Inflammatory macrophage treated with lipopolysaccharide for 4 hours (primary cell): ENCODE results near the gene SP9.
A peak's percentile ranks its signal among the peaks of the same experiment; 100 is the strongest.

Experiments
- DNase-seq: peaks from one replicate; pipeline ENCODE4 v3.0.0-alpha.2; 2020

SP9 gene

GRCh38 chr2:174333372-174334277 lies 1.1 kb upstream of the SP9 start:
- no peak for DNase-seq

DNA sequence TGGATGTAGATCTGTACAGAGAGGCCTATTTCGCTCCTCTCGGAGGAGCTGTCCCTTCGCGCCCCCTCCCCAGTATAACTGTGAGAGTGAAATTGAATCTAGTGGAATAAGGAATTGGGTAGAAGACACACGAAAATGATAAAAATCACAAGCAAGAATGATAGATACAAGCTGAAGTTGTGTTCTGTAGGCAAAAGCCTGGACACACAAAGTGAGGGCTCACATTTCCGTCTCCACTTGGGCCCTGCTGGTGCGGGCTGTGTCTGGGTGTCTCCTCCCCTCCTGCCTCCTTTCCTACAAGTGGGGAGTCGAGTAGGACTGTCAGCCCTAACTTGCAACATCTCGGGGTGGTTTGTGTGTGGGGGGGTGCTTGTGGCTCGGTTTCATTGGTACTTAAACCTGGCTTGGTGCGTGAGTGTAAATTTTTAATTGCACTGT lies 457 bp upstream of the SP9 start:
- no peak for DNase-seq

- no peak for DNase-seq
These were observed 667 bp downstream of the SP9 start for GRCh38 chr2:174335254-174335987.

DNA sequence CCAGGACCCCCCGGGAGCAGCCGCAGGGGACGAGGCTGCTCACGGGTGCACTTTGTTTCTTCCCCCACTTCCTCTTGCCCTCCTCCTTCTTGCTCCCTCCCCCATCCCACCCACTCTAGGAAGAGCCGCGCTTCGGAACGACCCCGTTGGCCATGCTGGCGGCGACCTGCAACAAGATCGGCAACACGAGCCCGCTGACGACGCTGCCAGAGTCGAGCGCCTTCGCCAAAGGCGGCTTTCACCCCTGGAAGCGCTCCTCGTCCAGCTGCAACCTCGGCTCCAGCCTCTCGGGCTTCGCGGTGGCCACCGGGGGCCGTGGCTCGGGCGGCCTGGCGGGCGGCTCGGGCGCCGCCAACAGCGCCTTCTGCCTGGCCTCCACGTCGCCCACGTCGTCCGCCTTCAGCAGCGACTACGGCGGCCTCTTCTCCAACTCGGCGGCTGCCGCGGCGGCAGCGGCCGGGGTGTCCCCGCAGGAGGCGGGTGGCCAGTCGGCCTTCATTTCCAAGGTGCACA lies 1.3 kb downstream of the SP9 start:
- DNase-seq: no peak

DNA sequence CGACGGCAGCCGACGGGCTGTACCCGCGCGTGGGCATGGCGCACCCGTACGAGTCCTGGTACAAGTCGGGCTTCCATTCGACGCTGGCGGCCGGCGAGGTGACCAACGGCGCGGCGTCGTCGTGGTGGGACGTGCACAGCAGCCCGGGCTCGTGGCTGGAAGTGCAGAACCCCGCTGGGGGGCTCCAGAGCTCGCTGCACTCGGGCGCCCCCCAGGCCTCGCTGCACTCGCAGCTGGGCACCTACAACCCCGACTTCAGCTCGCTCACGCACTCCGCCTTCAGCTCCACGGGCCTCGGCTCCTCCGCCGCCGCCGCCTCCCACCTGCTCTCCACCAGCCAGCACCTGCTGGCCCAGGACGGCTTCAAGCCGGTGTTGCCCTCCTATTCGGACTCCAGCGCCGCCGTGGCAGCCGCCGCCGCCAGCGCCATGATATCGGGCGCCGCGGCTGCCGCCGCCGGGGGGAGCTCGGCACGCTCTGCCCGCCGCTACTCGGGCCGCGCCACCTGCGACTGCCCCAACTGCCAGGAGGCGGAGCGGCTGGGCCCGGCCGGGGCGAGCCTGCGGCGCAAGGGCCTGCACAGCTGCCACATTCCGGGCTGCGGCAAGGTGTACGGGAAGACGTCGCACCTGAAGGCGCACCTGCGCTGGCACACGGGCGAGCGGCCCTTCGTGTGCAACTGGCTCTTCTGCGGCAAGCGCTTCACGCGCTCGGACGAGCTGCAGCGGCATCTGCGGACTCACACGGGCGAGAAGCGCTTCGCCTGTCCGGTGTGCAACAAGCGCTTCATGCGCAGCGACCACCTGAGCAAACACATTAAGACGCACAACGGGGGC lies 2.0 kb downstream of the SP9 start:
- DNase-seq: peak; percentile 39

DNA sequence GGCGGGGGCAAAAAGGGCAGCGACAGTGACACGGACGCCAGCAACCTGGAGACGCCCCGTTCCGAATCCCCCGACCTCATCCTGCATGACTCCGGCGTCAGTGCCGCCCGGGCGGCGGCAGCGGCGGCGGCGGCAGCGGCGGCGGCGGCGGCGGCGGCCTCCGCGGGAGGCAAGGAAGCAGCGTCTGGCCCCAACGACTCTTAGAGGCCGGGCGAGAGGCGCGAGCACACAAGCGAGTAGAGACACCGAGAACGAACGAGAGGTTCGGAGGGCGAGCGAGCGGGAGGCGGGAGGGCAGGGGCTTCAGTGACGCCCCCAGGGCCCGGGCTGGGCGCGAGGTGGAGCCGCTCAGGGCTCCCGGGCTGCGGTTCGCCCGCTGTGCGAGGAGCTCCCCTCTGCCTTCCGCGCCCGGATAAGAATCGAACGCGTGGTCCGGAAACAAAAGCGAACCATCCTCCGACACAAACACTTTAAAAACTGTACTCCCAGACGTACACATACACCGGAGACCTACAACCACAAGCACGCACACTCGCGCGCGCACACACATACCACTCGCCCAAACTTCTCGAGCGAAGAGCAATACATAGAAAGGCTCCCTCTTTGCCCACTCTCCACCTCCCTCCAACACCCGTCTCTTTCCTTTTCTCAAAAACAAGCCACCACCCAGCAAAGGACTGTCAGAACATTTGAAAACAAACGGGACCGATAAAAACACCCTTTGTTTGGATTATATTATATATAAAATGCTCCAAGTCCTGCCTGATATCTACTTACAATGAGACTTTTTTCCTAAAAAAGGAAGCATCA lies 2.8 kb downstream of the SP9 start:
- peak; percentile 48 for DNase-seq

GRCh38 chr2:174338147-174338605 lies 3.4 kb downstream of the SP9 start:
- DNase-seq: no peak

GRCh38 chr2:174338671-174339560 lies 4.2 kb downstream of the SP9 start:
- DNase-seq: no peak

GRCh38 chr2:174339561-174340399 lies 5.0 kb downstream of the SP9 start:
- DNase-seq: peak; percentile 45

GRCh38 chr2:174340400-174341292 lies 5.9 kb downstream of the SP9 start:
- DNase-seq: no peak

- DNase-seq: peak; percentile 82
These were observed 6.7 kb downstream of the SP9 start for GRCh38 chr2:174341293-174341994.

DNA sequence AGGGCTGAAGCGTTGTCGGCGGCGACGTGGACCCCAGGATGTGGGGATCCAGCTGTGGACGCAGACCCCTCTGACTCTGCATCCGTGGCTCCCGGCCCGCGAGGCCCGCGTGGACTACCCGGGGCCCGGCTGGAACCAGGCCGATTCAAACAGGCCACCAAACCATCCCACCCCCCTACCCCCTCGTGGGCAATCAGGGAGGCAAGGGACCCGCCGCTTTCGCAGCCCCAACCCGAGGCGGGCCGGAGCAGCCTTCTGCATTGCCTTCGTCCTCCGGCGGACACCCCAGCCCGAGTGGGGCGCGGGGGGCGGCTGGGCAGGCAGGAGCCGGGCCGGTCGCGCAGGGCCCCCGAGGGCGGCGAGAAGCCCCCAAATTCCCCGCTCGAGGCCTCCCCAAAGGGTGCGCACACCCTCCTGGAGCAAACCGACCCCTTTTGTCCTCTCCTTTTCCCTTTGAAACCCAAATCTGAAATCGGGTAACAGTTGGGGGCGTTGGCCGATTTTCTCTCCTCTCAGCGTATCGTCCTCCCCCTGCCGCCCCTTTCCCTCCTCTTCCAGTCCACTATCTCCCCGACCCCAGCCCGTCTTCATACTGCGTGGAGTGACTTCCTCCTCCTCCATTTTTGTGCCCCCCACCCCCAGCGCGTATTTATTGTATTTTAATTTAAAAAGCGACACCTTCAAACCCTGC lies 7.4 kb downstream of the SP9 start:
- DNase-seq: no peak

DNA sequence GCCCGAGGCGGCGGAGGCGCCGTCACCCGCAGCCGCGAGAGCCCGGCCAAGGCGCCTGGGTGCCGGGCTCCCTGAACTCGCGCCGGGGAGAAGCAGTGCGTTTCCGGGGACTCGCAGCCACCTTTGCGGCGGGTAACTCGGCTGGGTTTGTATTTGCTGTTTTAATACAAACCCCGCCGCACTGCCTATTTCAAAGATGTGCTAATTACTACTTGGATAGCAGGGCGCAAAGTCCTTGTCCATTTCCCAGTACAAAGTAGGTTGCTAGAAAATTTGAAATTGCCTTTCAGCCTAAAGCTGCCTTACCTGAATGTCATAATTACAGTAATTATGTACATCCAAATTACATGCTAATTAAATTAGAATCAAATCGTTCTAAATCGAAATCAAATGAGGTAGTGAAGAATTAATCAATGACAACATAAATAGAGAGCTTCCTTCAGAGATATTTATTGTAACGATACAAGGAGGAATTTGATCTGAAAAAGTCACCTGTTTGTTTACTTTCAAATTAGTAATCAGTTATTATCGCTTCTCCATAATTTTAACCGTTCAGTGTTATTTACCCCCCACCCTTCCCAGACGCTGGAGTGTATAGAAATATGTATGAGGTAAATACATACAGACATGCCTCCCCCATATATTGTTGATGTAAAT lies 8.1 kb downstream of the SP9 start:
- no peak for DNase-seq

DNA sequence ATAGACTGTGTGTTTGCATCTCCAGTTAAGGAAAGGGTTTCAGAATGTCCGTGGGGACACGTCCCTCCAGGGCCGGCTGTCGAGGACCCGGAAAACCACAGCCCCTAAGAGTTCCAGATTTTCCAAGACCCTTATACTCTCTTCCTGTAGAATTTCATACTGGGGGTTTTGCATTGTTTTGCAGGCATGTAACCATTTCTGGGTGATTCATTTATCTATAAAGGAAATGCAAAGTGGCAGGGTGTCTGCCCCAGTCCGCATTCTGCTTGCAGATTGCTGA lies 8.5 kb downstream of the SP9 start:
- no peak for DNase-seq

DNA sequence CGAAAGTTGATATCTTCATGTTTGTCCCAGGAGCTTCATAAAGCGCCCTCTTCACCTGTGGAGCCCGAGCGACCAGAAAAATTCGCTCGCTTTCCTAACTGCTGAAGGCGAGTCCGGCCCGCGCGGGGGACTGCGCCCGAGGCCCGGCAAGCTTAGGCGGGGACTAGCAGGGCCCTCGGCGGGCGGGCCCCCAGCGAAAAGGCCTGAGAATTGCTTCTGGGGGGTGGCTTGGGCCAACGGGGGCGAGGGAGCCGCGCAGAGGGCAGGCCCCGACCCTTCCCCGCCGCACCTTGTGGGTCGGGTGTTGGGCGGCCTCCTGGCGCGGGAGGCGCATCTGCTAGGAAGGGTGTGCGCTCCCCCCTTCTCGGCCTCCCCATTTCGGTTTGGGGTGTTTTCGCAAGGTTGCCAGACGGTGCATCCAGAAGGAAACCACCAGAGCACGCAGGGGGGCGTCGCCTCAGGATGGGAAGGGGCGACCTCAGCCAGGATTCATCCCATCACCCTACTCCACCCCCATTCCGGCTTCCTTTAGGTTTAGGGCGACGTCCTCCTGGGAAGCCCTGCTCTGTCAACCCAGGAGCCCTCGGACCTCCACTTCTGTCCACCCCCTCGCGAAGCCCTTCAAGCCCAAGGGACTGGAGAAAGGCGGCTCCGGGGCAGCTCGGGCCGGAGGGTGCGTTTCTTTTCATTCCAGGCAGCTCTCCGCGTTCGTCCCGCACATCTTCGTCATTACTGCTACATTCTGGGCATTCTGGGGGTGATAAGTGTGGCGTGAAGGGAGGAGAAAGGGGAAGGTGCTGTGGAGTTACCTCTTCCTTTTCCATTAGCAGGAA lies 9.1 kb downstream of the SP9 start:
- no peak for DNase-seq
